Measurements from ENCODE around the gene CNTN5.

GRCh38 chr11:99979042-99979441, 958.3 kb downstream of the CNTN5 start:
- no peak for TF ChIP-seq CTCF (IDR thresholded peaks at IDR 0.05)
- TF ChIP-seq POLR2A (IDR thresholded peaks at IDR 0.05) = no peak

All from uterus (tissue), 2 donors.